HCT116 (cell line): ENCODE measurements around the gene CIDEC. TPM values are rescaled to one million over a fixed set of nuclear protein-coding genes. Genes with fewer than 3 reads are reported as not detected.

Experiments used
- ATAC-seq: fragments of 200-7000 bp; cut with Tn5 transposase; 2 replicates; pipeline ENCODE4 v1.9.1; 2020; ENCODE audit warnings: mild to moderate bottlenecking, moderate library complexity
- BruUV-seq: library from RNA; stranded (reverse); fragments of 400-500 nt; replicated peaks from 2 replicates; lab custom pipeline; 2021; lab: Mats Ljungman, UMichigan
- CTCF ChIA-PET: fragments of 300-600 bp; sonication (Branson Sonifier 250); formaldehyde crosslinking; loops from one replicate; lab custom pipeline; 2021; ENCODE audit warnings: antibody characterized with exemption; lab: Charles Lee
- POLR2A ChIA-PET: fragments of 300-600, 350-600 bp; sonication (Branson Sonifier 250); formaldehyde crosslinking; loops from one replicate; lab custom pipeline; 2021; ENCODE audit warnings: antibody characterized with exemption; lab: Charles Lee
- RAD21 ChIA-PET, 2 experiments: fragments of 300-600 bp; sonication (Branson Sonifier 250); formaldehyde crosslinking; loops; one replicate each; lab custom pipeline; 2023; ENCODE audit warnings: low total read pairs in 2 of 2; ENCODE audit not compliant: uncharacterized antibody in 2 of 2, unreplicated experiment in 2 of 2, low non-redundant PET in 1 of 2; lab: Charles Lee
- DNase-seq: peaks from one replicate; pipeline ENCODE4 v3.0.0-alpha.2; 2010; ENCODE audit warnings: low read depth, low spot score
- H2AFZ ChIP-seq: fragments of 200-600 bp; shearing (Covaris generic), sonication (generic); 2 replicates; pipeline ENCODE4 v1.6.1; 2017; ENCODE audit warnings: low read depth, mixed run types, mixed read lengths, antibody characterized with exemption, low read length; ENCODE audit not compliant: poor library complexity, severe bottlenecking
- H3K27ac ChIP-seq: 2 replicates; pipeline ENCODE4 v1.5.1; 2012; ENCODE audit warnings: low read depth, low read length
- H3K27me3 ChIP-seq: fragments of 200-600 bp; sonication (generic); 2 replicates; pipeline ENCODE4 v1.6.1; 2016; ENCODE audit warnings: mixed run types, low read length, mixed read lengths; ENCODE audit not compliant: insufficient read depth
- H3K36me3 ChIP-seq, 2 experiments: fragments of 200-500 bp in 1 of 2; fragments of 200-600 bp in 1 of 2; sonication (Bioruptor generic) in 1 of 2; sonication (generic) in 1 of 2; 2 replicates each; pipeline versions ENCODE4 v1.5.1 to v1.6.1; 2014 to 2016; ENCODE audit warnings: low read length in 2 of 2, inconsistent platforms in 1 of 2, mixed read lengths in 1 of 2, mixed run types in 1 of 2; ENCODE audit not compliant: insufficient read depth in 2 of 2, control insufficient read depth in 1 of 2
- H3K4me1 ChIP-seq, 2 experiments: fragments of 200-600 bp in 1 of 2; sonication (generic) in 1 of 2; 2 replicates each; pipeline versions ENCODE4 v1.5.1 to v1.6.1; 2012 to 2017; ENCODE audit warnings: low read length in 2 of 2, inconsistent platforms in 1 of 2, mild to moderate bottlenecking in 1 of 2, mixed read lengths in 1 of 2, mixed run types in 1 of 2, moderate library complexity in 1 of 2; ENCODE audit not compliant: insufficient read depth in 2 of 2, control insufficient read depth in 1 of 2
- H3K4me2 ChIP-seq: fragments of 200-600 bp; sonication (generic); 2 replicates; pipeline ENCODE4 v1.6.1; 2017; ENCODE audit warnings: mixed run types, low read length, mixed read lengths
- H3K4me3 ChIP-seq, 2 experiments: fragments of 200-600 bp in 1 of 2; sonication (generic) in 1 of 2; replicated peaks in 1 of 2; 2 replicates each; pipeline ENCODE4 v1.5.1; 2011 to 2016; ENCODE audit warnings: low read length in 2 of 2, control low read depth in 1 of 2, low read depth in 1 of 2, mild to moderate bottlenecking in 1 of 2, mixed read lengths in 1 of 2, mixed run types in 1 of 2
- H3K79me2 ChIP-seq: fragments of 200-600 bp; sonication (generic); 2 replicates; pipeline ENCODE4 v1.6.1; 2017; ENCODE audit warnings: mild to moderate bottlenecking, mixed run types, low read length, moderate library complexity, mixed read lengths; ENCODE audit not compliant: insufficient read depth
- H3K9ac ChIP-seq: fragments of 200-600 bp; sonication (generic); 2 replicates; pipeline ENCODE4 v1.6.1; 2016; ENCODE audit warnings: low read length, mixed read lengths
- H3K9me2 ChIP-seq: fragments of 200-600 bp; sonication (generic), shearing (Covaris generic); 2 replicates; pipeline ENCODE4 v1.6.1; 2017; ENCODE audit warnings: mixed run types, mild to moderate bottlenecking, moderate library complexity; ENCODE audit not compliant: insufficient read depth
- H3K9me3 ChIP-seq, 2 experiments: fragments of 200-500 bp in 1 of 2; fragments of 200-600 bp in 1 of 2; sonication (Bioruptor generic) in 1 of 2; sonication (generic) in 1 of 2; 2 replicates each; pipeline ENCODE4 v1.6.1; 2014 to 2017; ENCODE audit warnings: low read length in 2 of 2, mixed read lengths in 2 of 2, inconsistent platforms in 1 of 2, low read depth in 1 of 2, mild to moderate bottlenecking in 1 of 2, mixed run types in 1 of 2, moderate library complexity in 1 of 2; ENCODE audit not compliant: control insufficient read depth in 1 of 2, insufficient read depth in 1 of 2
- H4K20me1 ChIP-seq: fragments of 200-600 bp; sonication (generic), shearing (Covaris generic); 2 replicates; pipeline ENCODE4 v1.6.1; 2017; ENCODE audit warnings: mixed run types, mild to moderate bottlenecking, moderate library complexity; ENCODE audit not compliant: insufficient read depth
- ATF3 ChIP-seq: IDR thresholded peaks from 2 replicates; pipeline ENCODE4 v1.6.1; 2012
- EGR1 ChIP-seq: IDR thresholded peaks from 2 replicates; pipeline ENCODE4 v1.6.1; 2012; ENCODE audit warnings: low read depth
- EZH2 ChIP-seq: fragments of 200-600 bp; sonication (generic); IDR thresholded peaks from 2 replicates; pipeline ENCODE4 v1.6.1; 2017; ENCODE audit warnings: antibody characterized with exemption, mixed run types
- EZH2phosphoT487 ChIP-seq: fragments of 200-600 bp; IDR thresholded peaks from 2 replicates; pipeline ENCODE4 v1.6.1; 2018; ENCODE audit warnings: antibody characterized with exemption, borderline replicate concordance
- FOSL1 ChIP-seq: IDR thresholded peaks from 2 replicates; pipeline ENCODE4 v1.6.1; 2012; ENCODE audit warnings: low read depth
- JUND ChIP-seq: IDR thresholded peaks from 2 replicates; pipeline ENCODE4 v1.6.1; 2012
- POLR2AphosphoS5 ChIP-seq: IDR thresholded peaks from 2 replicates; pipeline ENCODE4 v1.6.1; 2011; ENCODE audit warnings: mild to moderate bottlenecking, low read depth, low read length, moderate library complexity
- RAD21 ChIP-seq: IDR thresholded peaks from 2 replicates; pipeline ENCODE4 v1.6.1; 2012; ENCODE audit warnings: low read depth, mild to moderate bottlenecking
- SP1 ChIP-seq: IDR thresholded peaks from 2 replicates; pipeline ENCODE4 v1.6.1; 2012; ENCODE audit warnings: low read depth
- SRF ChIP-seq: IDR thresholded peaks from 2 replicates; pipeline ENCODE4 v1.6.1; 2012; ENCODE audit warnings: low read depth
- TCF7L2 ChIP-seq: IDR thresholded peaks from 2 replicates; pipeline ENCODE4 v1.7.0; 2011; ENCODE audit warnings: borderline replicate concordance, inconsistent platforms; ENCODE audit not compliant: insufficient read depth, insufficient read length; ENCODE audit errors: extremely low read depth
- ZBTB33 ChIP-seq: IDR thresholded peaks from 2 replicates; pipeline ENCODE4 v1.6.1; 2011; ENCODE audit warnings: mild to moderate bottlenecking, low read length, moderate library complexity; ENCODE audit not compliant: insufficient replicate concordance; ENCODE audit errors: extremely low read depth
- ZFX ChIP-seq: fragments of 450-650 bp; IDR thresholded peaks from 2 replicates; pipeline ENCODE4 v1.6.1; 2017
- ZNF274 ChIP-seq: fragments of 200-500 bp; sonication (Bioruptor generic); IDR thresholded peaks from 2 replicates; pipeline ENCODE4 v1.6.1; 2014; ENCODE audit warnings: mild to moderate bottlenecking, low read depth, low read length, inconsistent platforms
- intact Hi-C: fragments of 100-400 bp; cut with micrococcal nuclease; formaldehyde crosslinking; loops from 2 replicates; pipeline ENCODE4 v1.10.0; 2022
- total RNA-seq: library from RNA; stranded (reverse); gene quantifications from one replicate; pipeline ENCODE4 v1.2.1, GENCODE V29; 2021; ENCODE audit not compliant: unreplicated experiment

CIDEC gene
- total RNA-seq, 1 experiment from 2014 or later: not detected

- DNase-seq (no peak), ATAC-seq (no peak)
- RAD21 ChIA-PET: no interaction called here
- no peaks in the 10 kb centered on the region for H3K27me3 ChIP-seq
- H3K4me2 ChIP-seq: no peak overlapping the region
- H3K79me2 ChIP-seq: no peaks in the 10 kb centered on the region
- no peaks in the 10 kb centered on the region for H3K9me2 ChIP-seq
- intact Hi-C loops: no loop called here
- no TSS peak for BruUV-seq
- no peak overlapping the region for H3K9ac ChIP-seq
- H3K9me3 ChIP-seq: no peaks in the 10 kb centered on the region
- TF ChIP-seq ZFX: no peak
- no peak for TF ChIP-seq EZH2
- no peak for TF ChIP-seq ATF3
- no peak for TF ChIP-seq ZNF274
- TF ChIP-seq SP1: no peak
- no peak for TF ChIP-seq JUND
- TF ChIP-seq POLR2AphosphoS5: no peak
- TF ChIP-seq EZH2phosphoT487: no peak
- TF ChIP-seq FOSL1: no peak
- TF ChIP-seq ZBTB33: no peak
- TF ChIP-seq RAD21: no peak
- no peak for TF ChIP-seq SRF
- no peak for TF ChIP-seq TCF7L2
- TF ChIP-seq EGR1: no peak
- H3K36me3 ChIP-seq: no peaks in the 10 kb centered on the region; a peak in 1 of 4 replicates
- peaks cover 6 to 18% of the 10 kb centered on the region in 2 experiments; a peak in 3 of 4 replicates for H3K4me1 ChIP-seq
- no peaks in the 10 kb centered on the region for H4K20me1 ChIP-seq
- POLR2A ChIA-PET: no interaction called here
- H3K27ac ChIP-seq: no peak overlapping the region
- CTCF ChIA-PET: no interaction called here
- no peak overlapping the region for H3K4me3 ChIP-seq
- H2AFZ ChIP-seq: no peak overlapping the region
Measured at GRCh38 chr3:9914011-9914410, 34.0 kb upstream of the CIDEC start.
